ENCODE data around the gene CPEB4.

CPEB4 gene

DNA sequence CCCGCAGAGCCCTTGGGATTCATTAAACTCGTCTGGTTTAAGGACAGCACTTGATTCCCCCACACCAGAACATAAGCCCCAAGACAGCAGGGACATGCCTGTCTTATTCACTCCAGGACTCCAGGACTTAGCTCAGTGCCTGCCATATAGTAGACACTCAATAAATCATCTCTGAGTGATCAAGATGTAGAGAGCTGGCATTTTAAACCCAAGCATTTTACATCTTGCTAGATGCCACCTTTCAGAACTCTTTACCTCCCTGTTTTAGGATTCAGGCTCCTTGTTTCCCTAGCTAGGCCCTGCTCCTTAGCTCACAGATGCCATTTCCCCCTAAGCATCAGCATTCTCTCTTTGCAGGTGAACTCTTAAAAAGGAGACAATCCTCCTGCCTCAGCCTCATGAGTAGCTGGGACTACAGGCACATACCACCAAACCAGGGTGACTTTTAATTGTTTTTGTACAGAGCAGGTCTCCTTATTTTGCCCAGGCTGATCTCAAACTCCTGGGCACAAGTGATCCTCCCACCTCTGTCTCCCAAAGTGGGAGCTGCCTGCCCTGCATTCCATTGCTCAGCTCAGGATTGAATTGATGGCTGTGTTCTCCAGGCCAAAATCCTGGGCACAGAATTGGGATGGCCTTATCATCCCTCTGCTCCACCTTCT, 32.0 kb upstream of the CPEB4 start:
- TF ChIP-seq ARNTL (CRISPR knock-in tag; IDR thresholded peaks at IDR 0.05; ENCODE audit: borderline replicate concordance, low read depth), result no peak
- no peak for TF ChIP-seq OSR1 (CRISPR knock-in tag; IDR thresholded peaks at IDR 0.05)
- TF ChIP-seq ISL1 (CRISPR knock-in tag; IDR thresholded peaks at IDR 0.05), result no peak
- TF ChIP-seq CSDC2 (CRISPR knock-in tag; IDR thresholded peaks at IDR 0.05), result no peak
- TF ChIP-seq ZC3H10 (CRISPR knock-in tag; IDR thresholded peaks at IDR 0.05), result no peak
- TF ChIP-seq ZFP30 (CRISPR knock-in tag; IDR thresholded peaks at IDR 0.05), result no peak
- TF ChIP-seq BACH2 (CRISPR knock-in tag; IDR thresholded peaks at IDR 0.05; ENCODE audit: borderline replicate concordance), result no peak
- TF ChIP-seq RARB (CRISPR knock-in tag; IDR thresholded peaks at IDR 0.05), result no peak
- TF ChIP-seq ZNF8 (CRISPR knock-in tag; IDR thresholded peaks at IDR 0.05), result no peak
- TF ChIP-seq ESRRG (CRISPR knock-in tag; IDR thresholded peaks at IDR 0.05), result no peak
- no peak for TF ChIP-seq GLIS3 (CRISPR knock-in tag; IDR thresholded peaks at IDR 0.05)
- TF ChIP-seq ZNF565 (CRISPR knock-in tag; conservative IDR thresholded peaks at IDR 0.05; ENCODE audit: low read depth), result no peak
- TF ChIP-seq, protein P1, sequence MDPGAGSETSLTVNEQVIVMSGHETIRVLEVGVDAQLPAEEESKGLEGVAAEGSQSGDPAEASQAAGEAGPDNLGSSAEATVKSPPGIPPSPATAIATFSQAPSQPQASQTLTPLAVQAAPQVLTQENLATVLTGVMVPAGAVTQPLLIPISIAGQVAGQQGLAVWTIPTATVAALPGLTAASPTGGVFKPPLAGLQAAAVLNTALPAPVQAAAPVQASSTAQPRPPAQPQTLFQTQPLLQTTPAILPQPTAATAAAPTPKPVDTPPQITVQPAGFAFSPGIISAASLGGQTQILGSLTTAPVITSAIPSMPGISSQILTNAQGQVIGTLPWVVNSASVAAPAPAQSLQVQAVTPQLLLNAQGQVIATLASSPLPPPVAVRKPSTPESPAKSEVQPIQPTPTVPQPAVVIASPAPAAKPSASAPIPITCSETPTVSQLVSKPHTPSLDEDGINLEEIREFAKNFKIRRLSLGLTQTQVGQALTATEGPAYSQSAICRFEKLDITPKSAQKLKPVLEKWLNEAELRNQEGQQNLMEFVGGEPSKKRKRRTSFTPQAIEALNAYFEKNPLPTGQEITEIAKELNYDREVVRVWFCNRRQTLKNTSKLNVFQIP (CRISPR knock-in tag; IDR thresholded peaks at IDR 0.05; ENCODE audit: borderline replicate concordance, low read depth), result no peak
- TF ChIP-seq, protein P2, sequence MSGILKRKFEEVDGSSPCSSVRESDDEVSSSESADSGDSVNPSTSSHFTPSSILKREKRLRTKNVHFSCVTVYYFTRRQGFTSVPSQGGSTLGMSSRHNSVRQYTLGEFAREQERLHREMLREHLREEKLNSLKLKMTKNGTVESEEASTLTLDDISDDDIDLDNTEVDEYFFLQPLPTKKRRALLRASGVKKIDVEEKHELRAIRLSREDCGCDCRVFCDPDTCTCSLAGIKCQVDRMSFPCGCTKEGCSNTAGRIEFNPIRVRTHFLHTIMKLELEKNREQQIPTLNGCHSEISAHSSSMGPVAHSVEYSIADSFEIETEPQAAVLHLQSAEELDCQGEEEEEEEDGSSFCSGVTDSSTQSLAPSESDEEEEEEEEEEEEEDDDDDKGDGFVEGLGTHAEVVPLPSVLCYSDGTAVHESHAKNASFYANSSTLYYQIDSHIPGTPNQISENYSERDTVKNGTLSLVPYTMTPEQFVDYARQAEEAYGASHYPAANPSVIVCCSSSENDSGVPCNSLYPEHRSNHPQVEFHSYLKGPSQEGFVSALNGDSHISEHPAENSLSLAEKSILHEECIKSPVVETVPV (CRISPR knock-in tag; IDR thresholded peaks at IDR 0.05), result no peak
- TF ChIP-seq, protein P3, sequence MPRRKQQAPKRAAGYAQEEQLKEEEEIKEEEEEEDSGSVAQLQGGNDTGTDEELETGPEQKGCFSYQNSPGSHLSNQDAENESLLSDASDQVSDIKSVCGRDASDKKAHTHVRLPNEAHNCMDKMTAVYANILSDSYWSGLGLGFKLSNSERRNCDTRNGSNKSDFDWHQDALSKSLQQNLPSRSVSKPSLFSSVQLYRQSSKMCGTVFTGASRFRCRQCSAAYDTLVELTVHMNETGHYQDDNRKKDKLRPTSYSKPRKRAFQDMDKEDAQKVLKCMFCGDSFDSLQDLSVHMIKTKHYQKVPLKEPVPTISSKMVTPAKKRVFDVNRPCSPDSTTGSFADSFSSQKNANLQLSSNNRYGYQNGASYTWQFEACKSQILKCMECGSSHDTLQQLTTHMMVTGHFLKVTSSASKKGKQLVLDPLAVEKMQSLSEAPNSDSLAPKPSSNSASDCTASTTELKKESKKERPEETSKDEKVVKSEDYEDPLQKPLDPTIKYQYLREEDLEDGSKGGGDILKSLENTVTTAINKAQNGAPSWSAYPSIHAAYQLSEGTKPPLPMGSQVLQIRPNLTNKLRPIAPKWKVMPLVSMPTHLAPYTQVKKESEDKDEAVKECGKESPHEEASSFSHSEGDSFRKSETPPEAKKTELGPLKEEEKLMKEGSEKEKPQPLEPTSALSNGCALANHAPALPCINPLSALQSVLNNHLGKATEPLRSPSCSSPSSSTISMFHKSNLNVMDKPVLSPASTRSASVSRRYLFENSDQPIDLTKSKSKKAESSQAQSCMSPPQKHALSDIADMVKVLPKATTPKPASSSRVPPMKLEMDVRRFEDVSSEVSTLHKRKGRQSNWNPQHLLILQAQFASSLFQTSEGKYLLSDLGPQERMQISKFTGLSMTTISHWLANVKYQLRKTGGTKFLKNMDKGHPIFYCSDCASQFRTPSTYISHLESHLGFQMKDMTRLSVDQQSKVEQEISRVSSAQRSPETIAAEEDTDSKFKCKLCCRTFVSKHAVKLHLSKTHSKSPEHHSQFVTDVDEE (CRISPR knock-in tag; IDR thresholded peaks at IDR 0.05), result no peak
- ATAC-seq, result no peak

DNA sequence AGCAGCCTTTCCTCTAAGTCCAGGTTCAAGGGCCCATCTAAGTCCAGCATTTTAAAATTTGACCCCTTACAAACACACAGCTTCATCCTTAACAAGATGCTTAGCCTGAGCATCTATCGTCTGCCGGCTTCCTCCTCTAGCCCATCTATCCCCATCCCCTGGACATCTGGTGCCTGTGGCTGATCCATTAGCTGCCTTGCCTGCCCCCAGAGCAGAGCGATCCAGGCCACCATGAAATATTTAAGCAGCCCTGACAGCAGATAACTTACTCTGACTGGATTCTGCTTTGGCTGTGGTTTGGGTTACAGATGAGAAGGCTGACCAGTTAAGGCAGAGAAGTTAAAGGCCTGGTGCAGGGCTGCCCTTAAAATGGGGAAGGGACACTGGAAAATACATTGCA, 30.9 kb upstream of the CPEB4 start:
- no peak for ATAC-seq
- TF ChIP-seq, protein P1 (CRISPR knock-in tag; IDR thresholded peaks at IDR 0.05; ENCODE audit: borderline replicate concordance, low read depth), result no peak
- TF ChIP-seq BACH2 (CRISPR knock-in tag; IDR thresholded peaks at IDR 0.05; ENCODE audit: borderline replicate concordance) (no peak), GLIS3 (CRISPR knock-in tag; IDR thresholded peaks at IDR 0.05) (no peak), ZC3H10 (CRISPR knock-in tag; IDR thresholded peaks at IDR 0.05) (no peak)

DNA sequence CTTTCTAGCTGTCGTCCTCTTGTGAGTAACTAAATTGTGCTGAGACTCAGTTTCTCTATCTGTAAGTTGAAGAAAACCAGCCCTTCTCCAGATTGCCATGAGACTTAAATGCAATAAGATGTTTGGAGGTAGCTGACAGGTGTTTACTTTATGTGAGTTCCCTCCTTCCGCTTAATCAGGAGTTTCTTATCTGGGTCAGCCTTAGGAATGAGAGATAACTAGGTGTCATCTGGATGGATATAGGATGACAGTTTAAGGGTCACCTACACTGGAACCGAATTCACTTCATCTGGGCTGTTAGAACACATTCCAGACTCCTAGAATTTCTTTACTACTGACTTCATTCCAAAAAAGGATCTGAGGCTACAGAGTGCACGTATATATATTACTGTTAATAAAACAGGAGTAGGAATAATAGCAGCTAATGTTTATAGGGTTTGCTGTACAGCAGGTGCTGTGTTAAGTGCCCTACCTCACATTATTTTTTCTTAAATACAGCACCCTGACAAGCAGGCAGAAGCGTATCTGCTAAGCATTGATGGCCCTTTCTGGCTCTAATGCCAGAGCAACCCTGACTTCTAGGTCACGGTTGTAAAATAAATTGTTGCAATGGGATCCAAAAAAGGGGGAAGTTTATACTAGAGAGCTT, 30.0 kb upstream of the CPEB4 start:
- no peak for ATAC-seq
- TF ChIP-seq SNAI2 (CRISPR knock-in tag; IDR thresholded peaks at IDR 0.05) (no peak), ZNF8 (CRISPR knock-in tag; IDR thresholded peaks at IDR 0.05) (no peak), ZFP3 (CRISPR knock-in tag; IDR thresholded peaks at IDR 0.05) (no peak), ISL1 (CRISPR knock-in tag; IDR thresholded peaks at IDR 0.05) (no peak), OSR1 (CRISPR knock-in tag; IDR thresholded peaks at IDR 0.05) (no peak), ZNF565 (CRISPR knock-in tag; conservative IDR thresholded peaks at IDR 0.05; ENCODE audit: low read depth) (no peak), TOX (CRISPR knock-in tag; IDR thresholded peaks at IDR 0.05; ENCODE audit: borderline replicate concordance) (no peak), CSDC2 (CRISPR knock-in tag; IDR thresholded peaks at IDR 0.05) (no peak), RARB (CRISPR knock-in tag; IDR thresholded peaks at IDR 0.05) (no peak), ZC3H10 (CRISPR knock-in tag; IDR thresholded peaks at IDR 0.05) (no peak), BACH2 (CRISPR knock-in tag; IDR thresholded peaks at IDR 0.05; ENCODE audit: borderline replicate concordance) (no peak)
- TF ChIP-seq, protein P1 (CRISPR knock-in tag; IDR thresholded peaks at IDR 0.05; ENCODE audit: borderline replicate concordance, low read depth), result no peak
- TF ChIP-seq, protein P3 (CRISPR knock-in tag; IDR thresholded peaks at IDR 0.05), result no peak
- TF ChIP-seq, protein P4, sequence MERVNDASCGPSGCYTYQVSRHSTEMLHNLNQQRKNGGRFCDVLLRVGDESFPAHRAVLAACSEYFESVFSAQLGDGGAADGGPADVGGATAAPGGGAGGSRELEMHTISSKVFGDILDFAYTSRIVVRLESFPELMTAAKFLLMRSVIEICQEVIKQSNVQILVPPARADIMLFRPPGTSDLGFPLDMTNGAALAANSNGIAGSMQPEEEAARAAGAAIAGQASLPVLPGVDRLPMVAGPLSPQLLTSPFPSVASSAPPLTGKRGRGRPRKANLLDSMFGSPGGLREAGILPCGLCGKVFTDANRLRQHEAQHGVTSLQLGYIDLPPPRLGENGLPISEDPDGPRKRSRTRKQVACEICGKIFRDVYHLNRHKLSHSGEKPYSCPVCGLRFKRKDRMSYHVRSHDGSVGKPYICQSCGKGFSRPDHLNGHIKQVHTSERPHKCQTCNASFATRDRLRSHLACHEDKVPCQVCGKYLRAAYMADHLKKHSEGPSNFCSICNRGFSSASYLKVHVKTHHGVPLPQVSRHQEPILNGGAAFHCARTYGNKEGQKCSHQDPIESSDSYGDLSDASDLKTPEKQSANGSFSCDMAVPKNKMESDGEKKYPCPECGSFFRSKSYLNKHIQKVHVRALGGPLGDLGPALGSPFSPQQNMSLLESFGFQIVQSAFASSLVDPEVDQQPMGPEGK (CRISPR knock-in tag; IDR thresholded peaks at IDR 0.05; ENCODE audit: borderline replicate concordance), result no peak

Data from SK-N-SH treated with all-trans-retinoic acid at 6 μM for 48 hours (cell line).